HepG2 (cell line): ENCODE results near the gene UXS1. TPM values are rescaled to one million over a fixed set of nuclear protein-coding genes. Genes with fewer than 3 reads are reported as not detected.

ENCODE experiments used
- ATAC-seq: fragments of 200-7000 bp; cut with Tn5 transposase; 3 replicates; pipeline ENCODE4 v1.9.1; 2020; ENCODE audit warnings: mild to moderate bottlenecking, moderate library complexity
- BruUV-seq: library from RNA; stranded (reverse); fragments of 400-500 nt; replicated peaks from 2 replicates; lab custom pipeline; 2021; lab: Mats Ljungman, UMichigan
- CTCF ChIA-PET: fragments of 300-600 bp; formaldehyde crosslinking; extraction: SDS; loops from one replicate; lab custom pipeline; 2021; ENCODE audit warnings: low total read pairs, inconsistent platforms, low intra/inter-chr PET ratio; lab: Yijun Ruan, JAX
- POLR2A ChIA-PET: fragments of 350-600 bp; sonication (Branson Sonifier 250); formaldehyde crosslinking; loops from one replicate; lab custom pipeline; 2020; ENCODE audit warnings: antibody characterized with exemption, inconsistent platforms; lab: Yijun Ruan, JAX
- DNase-seq: peaks from one replicate; pipeline ENCODE4 v3.0.0-alpha.2; 2015; ENCODE audit warnings: low spot score
- FAIRE-seq: peaks from 3 replicates; lab custom pipeline; 2011; peaks lifted over from hg19 to GRCh38; lab: Jason Lieb, UNC
- H2AFZ ChIP-seq: one replicate; pipeline ENCODE4 v1.6.1; 2011; ENCODE audit warnings: low read length, inconsistent platforms
- H3K27ac ChIP-seq: fragments of 300-600 bp; 3 replicates; pipeline ENCODE4 v1.8.0; 2011; ENCODE audit warnings: mixed run types, mild to moderate bottlenecking, mixed read lengths, low read length, inconsistent platforms; ENCODE audit not compliant: insufficient read depth; ENCODE audit errors: extremely low read length
- H3K27me3 ChIP-seq, 2 experiments: fragments of 200-600 bp in 1 of 2; 2 replicates in 1 of 2; 3 replicates in 1 of 2; pipeline versions ENCODE4 v1.6.0 to v1.8.0; 2011; ENCODE audit warnings: low read length in 2 of 2, mild to moderate bottlenecking in 2 of 2, moderate library complexity in 2 of 2, inconsistent platforms in 1 of 2; ENCODE audit not compliant: insufficient read depth in 2 of 2, control insufficient read depth in 1 of 2
- H3K36me3 ChIP-seq, 2 experiments: fragments of 200-600 bp in 1 of 2; replicated peaks in 1 of 2; 2 replicates in 1 of 2; 3 replicates in 1 of 2; pipeline versions ENCODE4 v1.5.1 to v1.8.0; 2011; ENCODE audit warnings: low read length in 2 of 2, inconsistent platforms in 1 of 2; ENCODE audit not compliant: insufficient read depth in 2 of 2, control insufficient read depth in 1 of 2
- H3K4me1 ChIP-seq: 2 replicates; pipeline ENCODE4 v1.5.1; 2012; ENCODE audit warnings: low read length, inconsistent platforms; ENCODE audit not compliant: insufficient read depth
- H3K4me2 ChIP-seq: 2 replicates; pipeline ENCODE4 v1.6.0; 2011; ENCODE audit warnings: low read depth, low read length, inconsistent platforms
- H3K4me3 ChIP-seq, 3 experiments: fragments of 200-600 bp in 1 of 3; sonication (generic), shearing (Covaris generic) in 1 of 3; replicated peaks in 1 of 3; 2 replicates each; pipeline ENCODE4 v1.5.1; 2011 to 2016; ENCODE audit warnings: low read length in 3 of 3, inconsistent platforms in 2 of 3, low read depth in 2 of 3, mild to moderate bottlenecking in 2 of 3, control low read depth in 1 of 3, mixed read lengths in 1 of 3; ENCODE audit not compliant: insufficient read depth in 1 of 3
- H3K79me2 ChIP-seq: one replicate; pipeline ENCODE4 v1.6.1; 2011; ENCODE audit warnings: low read length, inconsistent platforms; ENCODE audit not compliant: insufficient read depth
- H3K9ac ChIP-seq: 2 replicates; pipeline ENCODE4 v1.6.0; 2011; ENCODE audit warnings: mild to moderate bottlenecking, low read depth, low read length, inconsistent platforms; ENCODE audit not compliant: insufficient read depth
- H3K9me3 ChIP-seq: 2 replicates; pipeline ENCODE4 v1.5.1; 2012; ENCODE audit warnings: mild to moderate bottlenecking, low read length
- H4K20me1 ChIP-seq: 2 replicates; pipeline ENCODE4 v1.6.0; 2011; ENCODE audit warnings: inconsistent platforms, mild to moderate bottlenecking, low read length, moderate library complexity; ENCODE audit not compliant: insufficient read depth
- BCL6 ChIP-seq: IDR thresholded peaks from 2 replicates; pipeline ENCODE4 v1.6.1; 2016; ENCODE audit warnings: missing genetic modification reagents, missing compliant biosample characterization
- MXI1 ChIP-seq: IDR thresholded peaks from 3 replicates; pipeline ENCODE4 v1.6.1; 2012; ENCODE audit warnings: low read depth, low read length, inconsistent platforms, borderline replicate concordance
- SP2 ChIP-seq: sonication (generic); formaldehyde crosslinking; IDR thresholded peaks from 2 replicates; pipeline ENCODE4 v1.5.1; 2020; ENCODE audit warnings: mild to moderate bottlenecking, missing genetic modification reagents
- TEAD3 ChIP-seq: optimal IDR thresholded peaks from 2 replicates; pipeline ENCODE3; 2016; ENCODE audit warnings: borderline replicate concordance
- ZBTB38 ChIP-seq: sonication (generic); formaldehyde crosslinking; IDR thresholded peaks from 2 replicates; pipeline ENCODE4 v1.5.1; 2020; ENCODE audit warnings: mild to moderate bottlenecking, missing genetic modification reagents
- ZMYM2 ChIP-seq: sonication (generic); formaldehyde crosslinking; IDR thresholded peaks from 2 replicates; pipeline ENCODE4 v1.8.0; 2022; ENCODE audit warnings: mild to moderate bottlenecking, missing genetic modification reagents
- ZMYM3 ChIP-seq: sonication (generic); formaldehyde crosslinking; IDR thresholded peaks from 2 replicates; pipeline ENCODE4 v1.5.1; 2020; ENCODE audit warnings: mild to moderate bottlenecking, missing genetic modification reagents
- ZNF501 ChIP-seq: sonication (generic); formaldehyde crosslinking; IDR thresholded peaks from 2 replicates; pipeline ENCODE4 v1.5.1; 2020; ENCODE audit warnings: mild to moderate bottlenecking, moderate library complexity, missing genetic modification reagents
- ZNF605 ChIP-seq: sonication (generic); formaldehyde crosslinking; IDR thresholded peaks from 2 replicates; pipeline ENCODE4 v1.8.0; 2022; ENCODE audit warnings: mild to moderate bottlenecking, missing genetic modification reagents
- WGBS: methylation state at CpG from one replicate; pipeline ENCODE4 v1.1.6; 2017; ENCODE audit warnings: low lambda C conversion rate; 5-methylcytosine and 5-hydroxymethylcytosine counted together
- in situ Hi-C: cut with HindIII; loops from 2 replicates; pipeline ENCODE4 v1.10.0; 2017; ENCODE audit warnings: low pct_unique_long_range_greater_than_20kb; ENCODE audit not compliant: extremely low pct_ligation_motif_present
- intact Hi-C: fragments of 100-400 bp; cut with micrococcal nuclease; formaldehyde crosslinking; loops from one replicate; pipeline ENCODE4 v1.10.0; 2022; ENCODE audit not compliant: unreplicated experiment
- polyA plus RNA-seq, 8 experiments: library from polyadenylated mRNA; depleted of rRNA in 3 of 8; stranded (reverse) in 7 of 8; unstranded in 1 of 8; fragments of >200 nt; fragmentation: Illumina TruSeq in 4 of 8; extraction: Trizol in 4 of 8; gene quantifications; 2 replicates each; pipeline versions ENCODE4 v1.2.1 to v1.2.3, GENCODE V29; 2011 to 2016; ENCODE audit warnings: low read depth in 4 of 8, missing spikeins in 1 of 8, mixed read lengths in 1 of 8; ENCODE audit not compliant: insufficient read depth in 1 of 8
- total RNA-seq, 5 experiments: library from RNA; depleted of rRNA; stranded (reverse); fragments of >200 nt; fragmentation: Illumina TruSeq; extraction: Trizol; gene quantifications; 2 replicates each; pipeline ENCODE4 v1.2.3, GENCODE V29; 2016; ENCODE audit warnings: low read depth in 1 of 5
- TF ChIP-seq, protein P1 (sequence below): IDR thresholded peaks from 2 replicates; pipeline ENCODE4 v1.6.1; 2012; ENCODE audit warnings: low read depth, low read length, improper control_type of control experiment
- TF ChIP-seq, protein P2 (sequence below): sonication (generic); formaldehyde crosslinking; IDR thresholded peaks from 2 replicates; pipeline ENCODE4 v1.5.1; 2020; ENCODE audit warnings: mild to moderate bottlenecking, missing genetic modification reagents, moderate library complexity
- TF ChIP-seq, protein P3 (sequence below): sonication (generic); formaldehyde crosslinking; IDR thresholded peaks from 2 replicates; pipeline ENCODE4 v1.4.0; 2020; ENCODE audit warnings: low read depth, mild to moderate bottlenecking, missing genetic modification reagents

UXS1 gene
- total and polyA plus RNA-seq, 2 of the 13 experiments (the other 11 are each of a cell fraction or from before 2014, with no cell fraction given) = 53.3 to 110 TPM

DNA sequence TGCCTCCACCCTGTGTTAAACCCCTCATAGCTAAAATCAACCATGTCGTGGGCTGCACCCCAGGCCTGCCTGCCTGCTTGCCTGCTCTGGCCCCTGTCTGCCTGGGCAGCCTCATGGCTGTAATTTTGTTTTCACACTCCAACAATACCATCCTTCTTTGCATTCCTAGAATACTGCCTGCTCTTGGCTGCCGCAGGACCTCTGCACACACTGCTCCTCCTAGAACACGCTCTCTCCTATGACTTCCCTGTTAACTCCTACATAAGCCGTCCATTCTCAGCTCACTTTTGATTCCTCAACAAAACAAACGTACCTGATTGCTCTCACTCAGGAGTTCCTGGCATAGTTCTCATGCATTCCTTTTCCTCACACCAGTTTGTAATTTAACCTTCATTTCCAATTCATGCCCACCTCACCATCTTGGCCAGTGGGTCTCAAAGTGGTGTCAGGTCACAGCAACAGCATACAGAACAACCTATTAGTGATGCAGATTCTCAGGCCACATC is 2.5 kb downstream of the UXS1 start:
- Histone ChIP-seq H3K79me2 (peaks cover 65% of the 10 kb centered on the region), H3K27me3 (no peaks in the 10 kb centered on the region; a peak in 1 of 5 replicates), H4K20me1 (peaks cover 4% of the 10 kb centered on the region; the same call in 1 of the 2 replicates), H2AFZ (no peak overlapping the region), H3K4me3 (no peak overlapping the region), H3K4me2 (peak overlapping the region; percentile 30), H3K9me3 (no peaks in the 10 kb centered on the region), H3K27ac (no peak overlapping the region), H3K36me3 (peaks cover 0 to 15% of the 10 kb centered on the region in 2 experiments; a peak in 2 of 5 replicates), H3K9ac (no peak overlapping the region), H3K4me1 (peaks cover 46% of the 10 kb centered on the region)
- CTCF ChIA-PET = no interaction called here
- intact Hi-C loops = loop anchor here (5.0 kb wide), 1 partner anchor 64 kb away; no protein-coding TSS in a partner anchor
- TF ChIP-seq ZNF605 = peak; percentile 46; the same call in 1 of the 2 replicates
- no peak for TF ChIP-seq MXI1
- TF ChIP-seq, protein P1, sequence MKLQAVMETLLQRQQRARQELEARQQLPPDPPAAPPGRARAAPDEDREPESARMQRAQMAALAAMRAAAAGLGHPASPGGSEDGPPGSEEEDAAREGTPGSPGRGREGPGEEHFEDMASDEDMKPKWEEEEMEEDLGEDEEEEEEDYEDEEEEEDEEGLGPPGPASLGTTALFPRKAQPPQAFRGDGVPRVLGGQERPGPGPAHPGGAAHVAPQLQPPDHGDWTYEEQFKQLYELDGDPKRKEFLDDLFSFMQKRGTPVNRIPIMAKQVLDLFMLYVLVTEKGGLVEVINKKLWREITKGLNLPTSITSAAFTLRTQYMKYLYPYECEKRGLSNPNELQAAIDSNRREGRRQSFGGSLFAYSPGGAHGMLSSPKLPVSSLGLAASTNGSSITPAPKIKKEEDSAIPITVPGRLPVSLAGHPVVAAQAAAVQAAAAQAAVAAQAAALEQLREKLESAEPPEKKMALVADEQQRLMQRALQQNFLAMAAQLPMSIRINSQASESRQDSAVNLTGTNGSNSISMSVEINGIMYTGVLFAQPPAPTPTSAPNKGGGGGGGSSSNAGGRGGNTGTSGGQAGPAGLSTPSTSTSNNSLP = no peak
- TF ChIP-seq BCL6 (CRISPR knock-in tag) = peak; percentile 78
- peak; percentile 52 for TF ChIP-seq TEAD3 (CRISPR knock-in tag)
- TF ChIP-seq, protein P2, sequence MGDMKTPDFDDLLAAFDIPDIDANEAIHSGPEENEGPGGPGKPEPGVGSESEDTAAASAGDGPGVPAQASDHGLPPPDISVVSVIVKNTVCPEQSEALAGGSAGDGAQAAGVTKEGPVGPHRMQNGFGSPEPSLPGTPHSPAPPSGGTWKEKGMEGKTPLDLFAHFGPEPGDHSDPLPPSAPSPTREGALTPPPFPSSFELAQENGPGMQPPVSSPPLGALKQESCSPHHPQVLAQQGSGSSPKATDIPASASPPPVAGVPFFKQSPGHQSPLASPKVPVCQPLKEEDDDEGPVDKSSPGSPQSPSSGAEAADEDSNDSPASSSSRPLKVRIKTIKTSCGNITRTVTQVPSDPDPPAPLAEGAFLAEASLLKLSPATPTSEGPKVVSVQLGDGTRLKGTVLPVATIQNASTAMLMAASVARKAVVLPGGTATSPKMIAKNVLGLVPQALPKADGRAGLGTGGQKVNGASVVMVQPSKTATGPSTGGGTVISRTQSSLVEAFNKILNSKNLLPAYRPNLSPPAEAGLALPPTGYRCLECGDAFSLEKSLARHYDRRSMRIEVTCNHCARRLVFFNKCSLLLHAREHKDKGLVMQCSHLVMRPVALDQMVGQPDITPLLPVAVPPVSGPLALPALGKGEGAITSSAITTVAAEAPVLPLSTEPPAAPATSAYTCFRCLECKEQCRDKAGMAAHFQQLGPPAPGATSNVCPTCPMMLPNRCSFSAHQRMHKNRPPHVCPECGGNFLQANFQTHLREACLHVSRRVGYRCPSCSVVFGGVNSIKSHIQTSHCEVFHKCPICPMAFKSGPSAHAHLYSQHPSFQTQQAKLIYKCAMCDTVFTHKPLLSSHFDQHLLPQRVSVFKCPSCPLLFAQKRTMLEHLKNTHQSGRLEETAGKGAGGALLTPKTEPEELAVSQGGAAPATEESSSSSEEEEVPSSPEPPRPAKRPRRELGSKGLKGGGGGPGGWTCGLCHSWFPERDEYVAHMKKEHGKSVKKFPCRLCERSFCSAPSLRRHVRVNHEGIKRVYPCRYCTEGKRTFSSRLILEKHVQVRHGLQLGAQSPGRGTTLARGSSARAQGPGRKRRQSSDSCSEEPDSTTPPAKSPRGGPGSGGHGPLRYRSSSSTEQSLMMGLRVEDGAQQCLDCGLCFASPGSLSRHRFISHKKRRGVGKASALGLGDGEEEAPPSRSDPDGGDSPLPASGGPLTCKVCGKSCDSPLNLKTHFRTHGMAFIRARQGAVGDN (CRISPR knock-in tag) = peak; percentile 20; the same call in 1 of the 2 replicates
- TF ChIP-seq ZBTB38 (CRISPR knock-in tag) = 0 out of 2 replicates have a peak, but pooled peaks have one; percentile 25
- 0 out of 2 replicates have a peak, but pooled peaks have one; percentile 18 for TF ChIP-seq SP2
- 0 out of 2 replicates have a peak, but pooled peaks have one; percentile 28 for TF ChIP-seq ZNF501
- TF ChIP-seq, protein P3, sequence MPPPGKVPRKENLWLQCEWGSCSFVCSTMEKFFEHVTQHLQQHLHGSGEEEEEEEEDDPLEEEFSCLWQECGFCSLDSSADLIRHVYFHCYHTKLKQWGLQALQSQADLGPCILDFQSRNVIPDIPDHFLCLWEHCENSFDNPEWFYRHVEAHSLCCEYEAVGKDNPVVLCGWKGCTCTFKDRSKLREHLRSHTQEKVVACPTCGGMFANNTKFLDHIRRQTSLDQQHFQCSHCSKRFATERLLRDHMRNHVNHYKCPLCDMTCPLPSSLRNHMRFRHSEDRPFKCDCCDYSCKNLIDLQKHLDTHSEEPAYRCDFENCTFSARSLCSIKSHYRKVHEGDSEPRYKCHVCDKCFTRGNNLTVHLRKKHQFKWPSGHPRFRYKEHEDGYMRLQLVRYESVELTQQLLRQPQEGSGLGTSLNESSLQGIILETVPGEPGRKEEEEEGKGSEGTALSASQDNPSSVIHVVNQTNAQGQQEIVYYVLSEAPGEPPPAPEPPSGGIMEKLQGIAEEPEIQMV (CRISPR knock-in tag) = no peak
- peak; percentile 57; the same call in 1 of the 2 replicates for TF ChIP-seq ZMYM3 (CRISPR knock-in tag)
- TF ChIP-seq ZMYM2 (CRISPR knock-in tag) = peak; percentile 49; the same call in 1 of the 2 replicates
- peak; percentile 44 for FAIRE-seq
- 89% methylated on average over 5 of the region's 5 CpGs for WGBS
- no peak for DNase-seq
- ATAC-seq = no peak
- POLR2A ChIA-PET = no interaction called here
- in situ Hi-C loops = loop anchor here (25.0 kb wide), 1 partner anchor 854 kb away; the partner anchor contains the start of genes C2orf49 and TGFBRAP1
- no TSS peak for BruUV-seq
